Gastrocnemius medialis (tissue), 4 donors: Measurements from ENCODE around the gene TYRO3.

Experiments
- CTCF ChIP-seq, 5 experiments: fragments of 450-650 bp in 3 of 5; fragments of 200-600 bp in 2 of 5; sonication (generic) in 2 of 5; IDR thresholded peaks in 4 of 5; conservative IDR thresholded peaks in 1 of 5; 1 replicate in 4 of 5; 2 replicates in 1 of 5; pipeline ENCODE4 v1.5.1; 2016 to 2019; ENCODE audit warnings: antibody characterized with exemption in 5 of 5, mild to moderate bottlenecking in 3 of 5, moderate library complexity in 3 of 5
- POLR2A ChIP-seq, 2 donors: fragments of 450-650 bp; IDR thresholded peaks; one replicate each; pipeline ENCODE4 v1.6.1; 2017; ENCODE audit warnings: antibody characterized with exemption in 2 of 2, mild to moderate bottlenecking in 2 of 2, moderate library complexity in 2 of 2

- no peak for TF ChIP-seq CTCF (IDR thresholded peaks at IDR 0.05 in 4 of 5, conservative IDR thresholded peaks at IDR 0.05 in 1 of 5)
- TF ChIP-seq POLR2A (IDR thresholded peaks at IDR 0.05) = no peak
These were observed 1.5 kb downstream of the TYRO3 start for GRCh38 chr15:41560572-41560874.
